Fibroblast of the conjunctiva (primary cell): ENCODE data around the gene YEATS2.
"Not testable (repeated sequence)": the region's sequence is repeated elsewhere in the genome, so short reads cannot be mapped to it uniquely, and the experiment has no call there.

ENCODE experiments used
- DNase-seq: peaks from one replicate; pipeline ENCODE4 v3.0.0-alpha.2; 2010; ENCODE audit warnings: low read depth

Gene YEATS2

GRCh38 chr3:183697610-183698317 lies at the start of gene YEATS2:
TSS of gene YEATS2 (plus strand) at chr3:183697797. CDS start at chr3:183715163, 17,366 bp downstream.
- DNase-seq, result no peak

GRCh38 chr3:183650554-183650953 lies 47.0 kb upstream of the YEATS2 start:
- no peak for DNase-seq

- DNase-seq, result no peak
These were observed 44.2 kb upstream of the YEATS2 start for GRCh38 chr3:183653209-183654064.

GRCh38 chr3:183654727-183655126 lies 42.9 kb upstream of the YEATS2 start:
- no peak for DNase-seq

DNA sequence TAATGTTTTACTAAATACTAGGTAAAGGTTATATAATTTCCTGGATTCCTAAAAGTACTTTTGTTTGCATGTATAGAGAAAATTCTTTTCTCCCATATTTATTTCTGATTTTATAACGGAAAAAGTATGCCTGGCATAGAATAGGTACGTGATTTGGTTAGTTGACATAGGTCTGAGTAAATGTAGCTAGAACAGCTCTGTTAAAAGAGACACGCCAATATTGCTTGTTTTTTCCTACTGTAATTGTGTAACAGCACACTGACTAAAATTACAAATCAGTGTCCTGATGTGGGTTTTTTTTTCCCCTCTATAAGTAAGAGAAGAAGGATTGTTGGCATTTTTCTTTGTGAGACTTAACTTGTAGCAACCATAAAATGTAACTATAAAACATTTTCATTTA lies 35.5 kb upstream of the YEATS2 start:
- DNase-seq, result no peak

DNA sequence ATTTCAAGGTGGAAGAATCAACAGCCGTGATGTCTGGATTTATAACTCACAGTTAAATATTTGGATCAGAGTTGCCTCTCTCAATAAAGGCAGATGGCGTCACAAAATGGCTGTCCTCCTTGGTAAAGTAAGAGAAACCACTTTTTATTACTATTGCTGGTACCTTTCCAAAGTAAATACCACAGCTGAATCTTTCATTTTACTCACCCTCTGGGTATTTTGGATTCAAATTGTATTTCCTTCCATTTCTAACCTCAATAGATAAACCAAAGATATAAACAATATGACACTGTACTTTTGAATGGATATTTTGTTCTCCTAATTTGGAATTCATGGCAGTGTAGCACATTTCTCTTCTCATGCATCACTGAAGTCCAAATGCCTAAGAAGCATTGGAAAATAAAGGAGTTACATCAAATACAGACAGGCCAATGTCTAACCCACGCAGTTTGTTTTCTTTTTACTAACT lies 32.6 kb upstream of the YEATS2 start:
- DNase-seq, result peak; percentile 51

DNA sequence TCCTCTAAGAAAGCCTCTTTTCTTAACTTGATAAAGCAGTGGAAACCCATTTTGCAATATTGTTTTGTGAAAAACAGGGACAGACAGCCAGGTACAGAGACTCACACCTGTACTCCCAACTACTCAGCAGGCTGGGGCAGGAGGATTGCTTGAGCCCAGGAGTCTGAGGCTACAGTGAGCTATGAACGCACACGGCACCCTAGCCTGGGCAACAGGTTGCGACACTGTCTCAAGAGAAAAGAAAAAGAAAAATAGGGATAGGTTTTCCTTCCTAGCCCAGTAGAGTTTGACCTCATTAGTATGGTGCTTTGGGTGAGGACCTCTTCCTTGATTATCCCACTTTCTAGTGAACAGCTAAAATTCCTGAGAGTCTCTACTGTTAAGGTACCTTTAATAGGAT lies 17.5 kb upstream of the YEATS2 start:
- no peak for DNase-seq

- DNase-seq, result no peak
These were observed 9.9 kb upstream of the YEATS2 start for GRCh38 chr3:183687705-183688104.

DNA sequence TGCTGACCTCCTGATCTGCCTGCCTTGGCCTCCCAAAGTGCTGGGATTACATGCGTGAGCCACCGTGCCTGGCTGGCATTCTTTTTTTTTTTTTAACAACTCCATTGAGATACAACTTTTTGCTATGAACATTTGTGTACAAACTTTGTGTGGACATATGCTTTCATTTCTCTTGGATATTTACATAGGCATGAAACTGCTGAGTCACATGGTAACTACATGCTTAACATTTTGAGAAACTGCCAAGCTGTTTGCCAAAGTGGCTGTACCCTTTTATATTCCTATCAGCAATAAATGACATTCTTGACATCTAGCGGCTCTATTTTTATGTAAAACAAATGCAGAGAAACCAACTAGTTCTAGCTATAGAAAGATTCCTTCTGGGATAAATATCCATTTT lies 8.7 kb upstream of the YEATS2 start:
- DNase-seq, result no peak

DNA sequence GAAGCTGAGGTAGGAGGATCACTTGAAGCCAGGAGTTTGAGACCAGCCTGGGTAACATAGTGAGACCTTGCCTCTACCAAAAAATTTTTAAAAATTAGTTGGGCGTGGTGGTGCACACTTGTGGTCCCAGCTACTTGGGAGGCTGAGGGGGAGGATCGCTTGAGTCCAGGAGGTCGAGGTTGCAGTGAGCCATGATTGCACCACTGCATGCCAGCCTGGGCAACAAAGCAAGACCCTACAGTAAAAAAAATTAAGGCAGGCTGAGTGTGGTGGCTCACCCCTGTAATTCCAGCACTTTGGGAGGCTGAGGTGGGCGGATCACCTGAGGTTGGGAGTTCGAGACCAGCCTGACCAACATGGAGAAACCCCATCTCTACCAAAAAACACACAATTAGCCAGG lies 8.0 kb upstream of the YEATS2 start:
- not testable (repeated sequence) for DNase-seq

- DNase-seq, result no peak
These were observed 7.1 kb upstream of the YEATS2 start for GRCh38 chr3:183690402-183690995.

DNA sequence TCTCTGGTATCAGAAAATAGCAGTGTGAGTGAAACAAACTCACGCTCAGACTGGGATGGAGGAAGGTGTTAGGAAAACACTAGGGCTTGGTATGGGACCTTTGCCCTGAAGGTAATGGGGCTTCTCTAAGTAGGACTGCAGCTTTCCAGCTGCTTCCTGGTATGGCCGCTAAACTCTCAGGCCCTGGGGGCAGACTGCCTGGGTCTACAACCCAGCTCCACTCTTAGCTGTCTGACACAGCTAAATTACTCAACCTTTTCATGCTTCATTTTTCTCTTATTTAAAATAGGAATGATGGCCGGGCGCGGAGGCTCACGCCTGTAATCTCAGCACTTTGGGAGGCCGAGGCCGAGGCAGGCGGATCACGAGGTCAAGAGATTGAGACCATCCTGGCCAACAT lies 5.2 kb upstream of the YEATS2 start:
- DNase-seq, result no peak

- DNase-seq, result no peak
These were observed 1.8 kb upstream of the YEATS2 start for GRCh38 chr3:183695569-183696364.

DNA sequence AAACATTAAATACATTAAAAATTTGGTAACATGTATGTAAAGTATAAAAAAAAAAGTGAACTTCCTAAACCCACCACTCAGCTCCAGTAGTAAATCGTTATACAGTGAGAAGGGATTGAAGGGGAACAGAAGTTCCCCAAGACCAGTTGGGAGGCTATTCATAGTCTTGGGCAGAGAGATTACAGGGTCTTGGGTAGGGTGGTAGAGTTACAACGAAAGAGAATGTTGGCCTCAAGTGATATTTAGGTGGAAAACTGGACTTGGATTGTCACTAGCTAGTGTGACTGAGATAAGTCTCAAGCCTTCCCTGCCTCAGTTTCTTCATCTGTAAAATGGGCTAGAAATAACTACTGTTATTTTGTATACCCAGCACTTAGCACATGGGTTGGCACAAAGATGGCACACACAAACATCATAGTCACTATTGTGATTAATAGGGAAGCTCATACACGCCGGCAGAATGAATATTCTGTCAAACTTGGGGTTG lies 431 bp upstream of the YEATS2 start:
- DNase-seq, result no peak

- DNase-seq, result no peak
These were observed 738 bp downstream of the YEATS2 start for GRCh38 chr3:183698318-183698751.

DNA sequence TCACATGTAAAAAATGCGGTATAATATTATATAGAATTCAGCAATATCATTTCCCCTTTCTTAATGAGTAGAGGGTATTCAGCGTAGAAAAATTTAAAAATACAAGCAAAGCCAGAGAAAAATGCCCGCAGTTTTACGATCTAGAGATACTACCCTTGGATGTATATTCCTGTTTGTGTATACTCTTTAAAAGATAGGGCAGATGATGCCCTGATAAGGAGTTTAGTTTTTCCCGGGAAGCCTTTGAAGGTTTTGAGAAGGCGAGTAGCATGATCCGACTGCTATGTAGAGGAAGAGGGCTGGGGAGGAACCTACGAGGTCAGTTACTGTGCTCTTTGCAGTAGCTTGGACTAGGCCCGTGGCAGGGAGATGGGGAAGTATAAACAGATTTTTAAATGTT lies 1.2 kb downstream of the YEATS2 start:
- DNase-seq, result no peak

- DNase-seq, result no peak
These were observed 1.8 kb downstream of the YEATS2 start for GRCh38 chr3:183699238-183699947.

DNA sequence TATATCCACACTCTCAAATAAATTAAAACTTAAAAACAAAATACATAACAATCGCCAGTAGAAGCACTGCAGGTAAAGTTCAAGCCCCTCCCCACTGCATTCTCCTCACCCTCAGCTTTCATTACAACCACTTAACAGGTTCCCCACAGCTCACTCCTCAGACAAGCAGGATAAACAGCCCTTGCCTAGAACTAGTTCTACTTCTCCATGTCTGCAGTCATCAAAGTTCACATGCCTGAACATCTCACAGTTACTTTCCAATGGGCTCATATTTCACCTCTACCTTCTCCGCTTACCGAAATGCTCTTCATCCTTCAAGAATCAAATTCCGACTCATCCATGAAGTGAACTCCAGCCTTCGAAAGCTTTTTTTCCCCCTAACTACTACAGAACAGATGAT lies 4.1 kb downstream of the YEATS2 start:
- no peak for DNase-seq

GRCh38 chr3:183703892-183704291 lies 6.3 kb downstream of the YEATS2 start:
- DNase-seq, result not testable (repeated sequence)

- no peak for DNase-seq
These were observed 12.6 kb downstream of the YEATS2 start for GRCh38 chr3:183710231-183710630.

GRCh38 chr3:183711516-183711915 lies 13.9 kb downstream of the YEATS2 start:
- DNase-seq, result no peak
